Stomach (tissue), 9 donors: ENCODE data around the gene CCNE1. TPM values are rescaled to one million over a fixed set of nuclear protein-coding genes. Genes with fewer than 3 reads are reported as not detected.

Experiments used
- DNase-seq, 2 donors: peaks; one replicate each; pipeline versions ENCODE4 v3.0.0 to v3.0.0-alpha.2; 2013 to 2019
- H3K27ac ChIP-seq, 5 donors: fragments of 200-600 bp in 4 of 5; sonication (generic) in 4 of 5; one replicate each; pipeline ENCODE4 v1.5.1; 2013 to 2019; ENCODE audit warnings: mild to moderate bottlenecking in 1 of 5, moderate library complexity in 1 of 5
- H3K27me3 ChIP-seq, 3 donors: fragments of 200-600 bp; sonication (generic); one replicate each; pipeline ENCODE4 v1.5.1; 2017 to 2019; ENCODE audit warnings: mixed run types in 1 of 3
- H3K36me3 ChIP-seq, 4 donors: fragments of 200-600 bp; sonication (generic); 1 replicate in 3 of 4; 2 replicates in 1 of 4; pipeline ENCODE4 v1.5.1; 2016 to 2019
- H3K4me1 ChIP-seq, 4 donors: fragments of 200-600 bp; sonication (generic); one replicate each; pipeline ENCODE4 v1.5.1; 2016 to 2019
- H3K4me3 ChIP-seq, 4 donors: fragments of 200-600 bp; sonication (generic) in 3 of 4; one replicate each; pipeline ENCODE4 v1.5.1; 2016 to 2019; ENCODE audit warnings: mild to moderate bottlenecking in 1 of 4
- H3K9me3 ChIP-seq, 4 donors: fragments of 200-600 bp; sonication (generic); one replicate each; pipeline ENCODE4 v1.5.1; 2016 to 2019
- EP300 ChIP-seq: sonication (generic); formaldehyde crosslinking; IDR thresholded peaks from one replicate; pipeline ENCODE4 v1.6.1; 2017; ENCODE audit warnings: antibody characterized with exemption
- POLR2A ChIP-seq, 4 donors: fragments of 450-650 bp; IDR thresholded peaks; one replicate each; pipeline ENCODE4 v1.6.1; 2016; ENCODE audit warnings: antibody characterized with exemption in 4 of 4, control low read depth in 2 of 4, mild to moderate bottlenecking in 1 of 4, moderate library complexity in 1 of 4
- POLR2AphosphoS5 ChIP-seq, 3 donors: sonication (generic); formaldehyde crosslinking; IDR thresholded peaks; one replicate each; pipeline ENCODE4 v1.6.1; 2016; ENCODE audit warnings: antibody characterized with exemption in 3 of 3
- WGBS, 5 donors: extraction: QIAGEN DNeasy Blood & Tissue Kit in 3 of 5; methylation state at CpG; one replicate each; pipeline versions ENCODE4 v1.1.5 to v1.1.7; 2013 to 2018; 5-methylcytosine and 5-hydroxymethylcytosine counted together
- intact Hi-C: fragments of 100-400 bp; cut with DNase I; formaldehyde crosslinking; loops from one replicate; pipeline ENCODE4 v1.15.1; 2023; ENCODE audit warnings: low total_unique reads
- polyA plus RNA-seq, 3 donors: library from polyadenylated mRNA; stranded (reverse); fragments of 200-250 nt; gene quantifications; one replicate each; pipeline ENCODE4 v1.2.3, GENCODE V29; 2013
- total RNA-seq, 5 donors: library from RNA; depleted of rRNA; stranded (reverse); fragments of >200 nt; gene quantifications; one replicate each; pipeline versions ENCODE4 v1.1.0 to v1.2.3, GENCODE V29; 2014 to 2016
- TF ChIP-seq, protein P1 (sequence below), 7 experiments: fragments of 450-650 bp in 4 of 7; fragments of 200-600 bp in 3 of 7; sonication (generic) in 3 of 7; IDR thresholded peaks; one replicate each; pipeline ENCODE4 v1.5.1; 2016 to 2019; ENCODE audit warnings: antibody characterized with exemption in 7 of 7, control low read depth in 2 of 7, mild to moderate bottlenecking in 1 of 7
- donor health status: healthy with polysubstance abuse.
- donor health status: Bipolar disorder and iron deficiency.
- donor health status: healthy.

Gene CCNE1
- total and polyA plus RNA-seq, 8 donors = 1.7 to 3.7 (median 3.1) TPM; not detected in 3

DNA sequence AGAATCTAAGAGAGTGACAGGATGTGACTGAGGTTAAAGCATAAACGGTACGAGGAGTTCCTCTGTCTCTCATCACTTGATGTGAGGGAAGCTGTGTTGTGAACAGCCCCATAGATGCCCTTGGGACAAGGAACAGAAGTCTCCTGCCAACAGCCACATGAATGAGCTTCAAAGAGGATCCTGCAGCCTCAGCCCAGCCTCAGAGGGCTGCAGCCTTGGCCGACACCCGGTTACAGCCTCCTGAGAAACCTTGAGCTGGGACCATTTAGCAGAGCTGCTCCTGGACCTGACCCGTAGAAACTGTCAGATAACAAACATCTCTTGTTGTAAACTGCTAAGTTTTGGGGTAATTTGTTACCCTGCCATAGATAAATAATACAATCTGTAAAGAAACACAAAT lies 54.2 kb downstream of the CCNE1 start:
- WGBS, 5 donors = 58 to 78% (median 69%) methylated on average over 3 to 5 of the region's 5 CpGs
- H3K27me3 ChIP-seq = peaks cover 0 to 56% (median 9%) of the 10 kb centered on the region in 3 donors
- H3K4me1 ChIP-seq = peaks cover 0 to 1% (median 0%) of the 10 kb centered on the region in 4 donors
- TF ChIP-seq, protein P1, sequence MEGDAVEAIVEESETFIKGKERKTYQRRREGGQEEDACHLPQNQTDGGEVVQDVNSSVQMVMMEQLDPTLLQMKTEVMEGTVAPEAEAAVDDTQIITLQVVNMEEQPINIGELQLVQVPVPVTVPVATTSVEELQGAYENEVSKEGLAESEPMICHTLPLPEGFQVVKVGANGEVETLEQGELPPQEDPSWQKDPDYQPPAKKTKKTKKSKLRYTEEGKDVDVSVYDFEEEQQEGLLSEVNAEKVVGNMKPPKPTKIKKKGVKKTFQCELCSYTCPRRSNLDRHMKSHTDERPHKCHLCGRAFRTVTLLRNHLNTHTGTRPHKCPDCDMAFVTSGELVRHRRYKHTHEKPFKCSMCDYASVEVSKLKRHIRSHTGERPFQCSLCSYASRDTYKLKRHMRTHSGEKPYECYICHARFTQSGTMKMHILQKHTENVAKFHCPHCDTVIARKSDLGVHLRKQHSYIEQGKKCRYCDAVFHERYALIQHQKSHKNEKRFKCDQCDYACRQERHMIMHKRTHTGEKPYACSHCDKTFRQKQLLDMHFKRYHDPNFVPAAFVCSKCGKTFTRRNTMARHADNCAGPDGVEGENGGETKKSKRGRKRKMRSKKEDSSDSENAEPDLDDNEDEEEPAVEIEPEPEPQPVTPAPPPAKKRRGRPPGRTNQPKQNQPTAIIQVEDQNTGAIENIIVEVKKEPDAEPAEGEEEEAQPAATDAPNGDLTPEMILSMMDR (IDR thresholded peaks at IDR 0.05) = no peak
- no peak for TF ChIP-seq POLR2AphosphoS5 (IDR thresholded peaks at IDR 0.05)
- no peak for TF ChIP-seq POLR2A (IDR thresholded peaks at IDR 0.05)
- no peak for TF ChIP-seq EP300
- H3K9me3 ChIP-seq = peaks cover 0 to 20% (median 11%) of the 10 kb centered on the region in 4 donors
- DNase-seq = no peak
- no peak overlapping the region for H3K27ac ChIP-seq
- intact Hi-C loops = no loop called here
- no peak overlapping the region for H3K4me3 ChIP-seq
- no peaks in the 10 kb centered on the region for H3K36me3 ChIP-seq

DNA sequence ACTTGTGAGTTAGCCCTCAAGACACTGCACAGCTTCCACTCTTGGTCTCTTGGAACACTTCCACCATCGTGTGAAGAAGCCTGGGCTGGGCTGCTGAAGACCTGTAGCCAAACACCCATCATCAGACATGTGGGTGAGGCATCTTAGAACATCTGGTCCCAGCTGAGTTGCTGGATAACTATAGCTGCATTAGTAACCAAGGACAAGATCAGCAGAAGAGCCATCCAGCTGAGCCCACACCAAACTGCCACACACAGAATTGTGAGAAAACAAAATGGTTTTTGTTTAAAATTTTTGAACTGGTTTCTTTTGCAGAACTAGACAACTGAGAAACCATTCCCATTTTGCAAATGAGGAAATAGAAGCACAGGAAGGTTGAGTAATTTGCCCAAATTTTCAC lies 56.2 kb downstream of the CCNE1 start:
- TF ChIP-seq POLR2AphosphoS5 (IDR thresholded peaks at IDR 0.05) (no peak), EP300 (no peak), POLR2A (IDR thresholded peaks at IDR 0.05) (no peak)
- TF ChIP-seq, protein P1 (IDR thresholded peaks at IDR 0.05) = no peak
- peaks cover 0 to 20% (median 11%) of the 10 kb centered on the region in 4 donors for H3K9me3 ChIP-seq
- no peak for DNase-seq
- intact Hi-C loops = no loop called here
- no peak overlapping the region for H3K27ac ChIP-seq
- H3K4me1 ChIP-seq = peaks cover under 1 to 11% (median 8%) of the 10 kb centered on the region in 4 donors
- 88 to 100% (median 93%) methylated on average over 1 of the region's 1 CpG for WGBS, 5 donors
- peaks cover 0 to 57% (median 21%) of the 10 kb centered on the region in 3 donors for H3K27me3 ChIP-seq
- H3K36me3 ChIP-seq = no peaks in the 10 kb centered on the region
- no peak overlapping the region for H3K4me3 ChIP-seq

- H3K27me3 ChIP-seq = peaks cover 0 to 52% (median 33%) of the 10 kb centered on the region in 3 donors
- no peak overlapping the region for H3K27ac ChIP-seq
- DNase-seq = peak in 1 of 2 donors; percentile 54
- WGBS, 5 donors = 14 to 40% (median 20%) methylated on average over 2 of the region's 2 CpGs
- peaks cover 0 to 20% (median 11%) of the 10 kb centered on the region in 4 donors for H3K9me3 ChIP-seq
- no peak overlapping the region for H3K4me3 ChIP-seq
- no peaks in the 10 kb centered on the region for H3K36me3 ChIP-seq
- intact Hi-C loops = loop anchor here (5.0 kb wide), 1 partner anchor 99 kb away; no protein-coding TSS in a partner anchor
- TF ChIP-seq EP300 (no peak), POLR2A (IDR thresholded peaks at IDR 0.05) (no peak), POLR2AphosphoS5 (IDR thresholded peaks at IDR 0.05) (no peak)
- TF ChIP-seq, protein P1 (IDR thresholded peaks at IDR 0.05) = no peak
- peaks cover 11 to 33% (median 22%) of the 10 kb centered on the region in 4 donors for H3K4me1 ChIP-seq
These were observed 59.4 kb downstream of the CCNE1 start for GRCh38 chr19:29871143-29871542.

DNA sequence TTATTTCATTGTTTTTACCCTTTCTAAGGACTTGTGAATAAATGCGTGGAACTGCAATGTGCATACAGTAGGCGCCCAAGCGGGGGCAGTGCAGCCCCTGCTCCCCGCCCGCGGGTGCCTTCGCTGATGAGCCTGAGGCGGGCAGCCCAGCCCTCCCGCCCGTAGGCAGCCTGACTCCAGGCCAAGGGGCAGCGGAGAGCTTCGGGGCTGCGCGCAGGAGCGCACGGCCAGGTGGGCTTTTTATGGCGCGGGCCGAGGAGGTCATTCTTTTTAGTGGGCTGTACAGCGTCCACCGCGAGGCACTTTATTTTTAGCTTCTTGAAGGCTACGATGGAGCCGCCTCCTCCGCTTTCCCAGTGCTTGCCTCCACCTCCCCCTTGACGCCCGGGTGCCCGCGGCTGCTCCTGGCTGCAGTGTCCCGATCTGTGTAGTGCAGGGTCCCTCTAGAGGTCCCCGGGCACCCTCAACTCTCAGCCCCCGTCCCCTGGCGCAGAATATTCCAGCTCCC lies 60.5 kb downstream of the CCNE1 start:
- no peak overlapping the region for H3K27ac ChIP-seq
- peak overlapping the region in 1 of 4 donors; percentile 30 for H3K4me3 ChIP-seq
- TF ChIP-seq POLR2AphosphoS5 (IDR thresholded peaks at IDR 0.05) (no peak), EP300 (no peak), POLR2A (IDR thresholded peaks at IDR 0.05) (no peak)
- TF ChIP-seq, protein P1 (IDR thresholded peaks at IDR 0.05) = no peak
- peak in 1 of 2 donors; percentile 52 for DNase-seq
- WGBS, 5 donors = 9 to 20% (median 17%) methylated on average over 29 to 33 of the region's 33 CpGs
- H3K36me3 ChIP-seq = no peaks in the 10 kb centered on the region
- H3K27me3 ChIP-seq = peaks cover 0 to 52% (median 33%) of the 10 kb centered on the region in 3 donors
- H3K4me1 ChIP-seq = peaks cover 11 to 33% (median 22%) of the 10 kb centered on the region in 4 donors
- peaks cover 0 to 14% (median 11%) of the 10 kb centered on the region in 4 donors for H3K9me3 ChIP-seq
- intact Hi-C loops = loop anchor here (5.0 kb wide), 1 partner anchor 100 kb away; no protein-coding TSS in a partner anchor
